Frontal cortex (tissue), 4 donors: ENCODE measurements around the gene CEACAM18. TPM values are rescaled to one million over a fixed set of nuclear protein-coding genes. Genes with fewer than 3 reads are reported as not detected.

Experiments
- DNase-seq, 2 donors: peaks; one replicate each; pipeline ENCODE4 v3.0.0; 2012; ENCODE audit warnings: low spot score in 2 of 2
- FAIRE-seq: peaks from 2 replicates; lab custom pipeline; 2012; peaks lifted over from hg19 to GRCh38; lab: Jason Lieb, UNC
- small RNA-seq: library from RNA; depleted of rRNA; stranded (forward); fragments of <200 nt; gene quantifications from one replicate; pipeline ENCODE3, GENCODE V24; 2014
- total RNA-seq: library from RNA; depleted of rRNA; stranded (reverse); fragments of >200 nt; gene quantifications from one replicate; pipeline ENCODE4 v1.2.3, GENCODE V29; 2014
- donor health status: control.
- donor health status: control.
- donor health status: control.

The CEACAM18 gene
- total RNA-seq, 1 donor from 2014 or later: not detected

DNA sequence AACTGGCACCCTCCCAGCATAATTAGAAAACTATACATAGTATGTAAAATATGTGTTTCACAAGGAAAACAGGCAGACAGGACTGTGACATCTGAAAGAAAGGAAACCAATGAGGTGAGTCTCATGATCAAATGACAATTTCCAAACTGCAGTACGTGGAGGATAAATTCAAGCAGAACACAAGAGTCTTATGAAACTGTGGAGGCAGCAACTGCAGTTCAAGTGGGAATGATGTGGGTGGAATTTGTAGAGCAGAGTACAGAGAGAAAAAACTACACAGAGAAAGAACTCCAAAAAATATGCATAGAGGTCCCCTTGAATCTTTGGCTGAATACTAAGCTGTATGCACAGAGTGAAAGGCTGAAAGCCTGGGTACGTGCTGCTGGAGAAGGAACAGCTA, 43.4 kb downstream of the CEACAM18 start:
- DNase-seq (no peak), FAIRE-seq (no peak)

- FAIRE-seq (no peak), DNase-seq (no peak)
Observed at GRCh38 chr19:51524666-51525264, 46.4 kb downstream of the CEACAM18 start.

DNA sequence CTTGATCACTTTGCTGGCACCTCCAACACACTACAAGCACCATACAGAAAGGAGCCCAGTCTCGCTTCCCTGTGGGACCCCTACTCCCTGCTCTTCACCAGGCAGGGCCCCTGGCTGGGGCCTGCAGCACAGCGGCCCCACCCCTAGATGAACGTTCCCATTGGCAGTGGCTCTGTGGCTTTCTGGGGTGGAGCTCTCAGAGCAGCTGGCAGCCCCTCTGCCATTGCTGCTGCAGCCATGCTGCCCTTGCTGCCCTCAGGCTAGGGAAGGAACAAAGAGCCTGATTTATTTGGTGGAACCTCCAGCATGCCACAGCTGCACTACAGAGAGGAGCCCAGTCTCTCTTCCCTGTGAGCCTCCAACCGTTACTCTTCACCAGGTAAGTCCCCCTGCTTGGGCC, 47.3 kb downstream of the CEACAM18 start:
- DNase-seq (no peak), FAIRE-seq (no peak)

DNA sequence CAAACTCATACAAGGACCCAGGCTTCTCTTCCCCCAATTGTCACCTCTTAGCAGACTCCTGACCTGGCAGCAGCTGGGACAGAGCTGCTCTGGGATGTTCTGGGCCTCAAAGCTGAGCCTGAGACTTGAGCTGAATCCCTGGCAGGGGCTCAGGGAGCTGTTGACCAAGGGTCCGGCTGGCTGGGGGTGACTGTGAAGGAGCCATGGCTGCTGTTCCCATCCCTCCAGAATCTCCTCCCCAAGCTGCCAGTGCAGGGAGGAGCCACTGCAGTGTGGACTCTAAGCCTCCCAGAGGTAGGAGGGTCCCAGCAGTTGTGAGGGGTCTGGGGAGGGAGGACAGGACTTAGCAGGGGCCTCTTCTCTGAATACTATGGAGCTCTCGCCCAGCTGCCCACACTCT, 51.0 kb downstream of the CEACAM18 start:
- no peak for FAIRE-seq
- DNase-seq: no peak

DNA sequence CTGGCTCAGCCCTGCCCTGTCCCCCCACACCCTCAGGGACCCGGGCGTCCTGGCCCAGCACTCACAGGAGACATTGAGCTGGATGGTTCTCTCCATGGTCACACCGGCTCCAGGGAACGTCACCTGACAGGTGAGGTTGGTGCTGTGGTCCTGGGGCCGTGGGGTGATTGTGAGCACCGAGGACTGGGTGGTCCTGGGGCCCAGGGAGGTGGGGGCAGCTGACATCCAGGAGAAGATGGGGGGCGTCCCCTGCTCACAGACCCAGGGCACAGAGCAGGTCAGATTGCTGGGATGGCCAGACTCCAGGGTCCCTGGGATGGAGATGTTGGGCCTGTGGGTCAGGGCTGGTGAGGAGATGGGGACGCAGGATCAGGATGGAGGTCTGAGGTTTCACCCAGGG, 52.3 kb downstream of the CEACAM18 start:
- FAIRE-seq: no peak
- no peak for DNase-seq

DNA sequence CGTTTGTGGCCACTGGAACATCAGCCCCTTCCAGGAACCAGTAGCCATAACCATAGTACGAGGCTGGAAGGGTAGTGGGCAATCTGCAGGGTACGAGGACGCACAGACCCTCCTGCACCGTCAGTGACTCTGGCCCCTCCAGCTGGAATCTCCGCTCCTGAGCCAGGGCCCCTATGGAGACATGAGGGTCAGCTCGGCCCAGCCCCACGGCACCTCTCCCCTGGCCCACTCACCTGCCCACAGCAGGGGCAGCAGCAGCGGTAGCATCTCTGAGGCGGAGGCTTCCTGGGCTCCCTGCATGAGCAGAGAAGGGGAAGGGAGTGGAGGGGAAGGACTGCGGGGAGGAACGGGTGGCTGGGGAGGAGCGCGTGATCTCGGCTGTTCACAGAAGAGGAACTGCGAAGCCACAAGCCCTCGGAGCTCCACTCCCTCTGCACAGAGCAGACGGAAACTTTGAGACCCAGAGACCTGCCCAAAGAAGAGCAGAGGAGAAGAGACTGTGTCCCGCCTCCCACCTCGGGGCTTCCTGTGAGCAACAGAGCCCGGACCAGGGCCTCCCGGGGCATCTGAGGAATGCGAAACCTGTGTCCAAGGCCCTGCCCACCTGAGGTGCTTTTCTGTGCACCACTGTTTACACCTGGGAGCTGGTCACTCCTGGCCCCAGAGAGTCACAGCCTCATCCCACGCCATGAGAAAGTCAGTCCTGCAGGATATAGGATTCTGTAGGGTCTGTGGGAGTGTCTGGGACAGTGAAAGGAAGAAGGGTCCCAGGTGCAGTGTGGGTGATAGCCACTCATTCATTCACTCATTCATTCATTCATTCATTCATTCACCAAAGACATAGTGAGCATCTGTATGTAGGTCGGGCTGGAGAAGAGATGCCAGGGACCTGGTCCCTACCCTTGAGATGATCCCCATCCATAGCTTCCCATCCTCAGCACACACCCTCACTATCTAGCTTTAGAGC, 53.3 kb downstream of the CEACAM18 start, which contains the start of gene SIGLEC6:
Gene SIGLEC6, minus strand, starts transcription at position 322 of the 967 bp plus-strand sequence. Its CDS starts 22 bp downstream, at position 300.
- no peak for FAIRE-seq

DNA sequence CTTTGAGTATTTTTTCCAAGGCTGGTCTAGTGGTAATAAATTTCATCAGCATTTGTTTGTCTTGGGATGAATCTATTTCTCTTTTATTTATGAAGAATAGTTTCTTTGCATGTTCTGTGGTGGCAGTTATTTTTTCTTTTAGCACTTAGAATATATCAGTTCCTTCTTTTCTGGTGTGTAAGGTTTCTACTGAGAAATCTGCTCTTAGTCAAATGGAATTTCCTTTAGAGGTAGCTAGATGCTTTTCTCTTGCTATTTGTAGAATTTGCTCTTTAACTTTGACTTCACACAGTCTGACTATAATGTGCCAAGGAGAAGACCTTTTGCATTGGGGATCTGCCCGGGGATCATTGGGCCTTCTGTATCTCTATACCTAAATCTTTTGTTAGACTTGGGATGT, 57.2 kb downstream of the CEACAM18 start:
- DNase-seq: no peak
- FAIRE-seq: no peak

More for the DNA sequence above, 53.3 kb downstream of the CEACAM18 start, which contains the start of gene SIGLEC6:
- DNase-seq: no peak

GRCh38 chr19:51539821-51540366, 61.6 kb downstream of the CEACAM18 start:
- no peak for FAIRE-seq
- no peak for DNase-seq

Small RNAs within 50 kb of the gene (small RNA-seq; reads per million reads assigned to genes)
- gene AC020914.3 (not detected), gene AC020914.5 (not detected)

Other genes starting within 250 kb of the CEACAM18 start
- gene SIGLECL1, start 227.5 kb upstream of the CEACAM18 start, total RNA-seq: not detected
- gene IGLON5, start 166.9 kb upstream of the CEACAM18 start, total RNA-seq: 4.1 TPM
- gene VSIG10L, start 136.4 kb upstream of the CEACAM18 start, total RNA-seq: 0.41 TPM
- 41.2 TPM for gene ETFB, start 112.2 kb upstream of the CEACAM18 start, total RNA-seq
- not detected for gene CLDND2, start 109.5 kb upstream of the CEACAM18 start, total RNA-seq
- gene NKG7, start 105.9 kb upstream of the CEACAM18 start, total RNA-seq: not detected
- not detected for gene LIM2, start 90.6 kb upstream of the CEACAM18 start, total RNA-seq
- not detected for gene C19orf84, start 87.9 kb upstream of the CEACAM18 start, total RNA-seq
- 1.2 TPM for gene SIGLEC10, start 60.9 kb upstream of the CEACAM18 start, total RNA-seq
- 0.82 TPM for gene SIGLEC8, start 20.1 kb upstream of the CEACAM18 start, total RNA-seq
- gene SIGLEC12, start 23.3 kb downstream of the CEACAM18 start, total RNA-seq: not detected
- gene SIGLEC6, start 53.1 kb downstream of the CEACAM18 start, total RNA-seq: not detected
- gene ZNF175, start 92.7 kb downstream of the CEACAM18 start, total RNA-seq: 7.3 TPM
- under 0.01 TPM for gene SIGLEC5, start 151.9 kb downstream of the CEACAM18 start, total RNA-seq
- gene SIGLEC14, start 168.3 kb downstream of the CEACAM18 start, total RNA-seq: 0.41 TPM
- gene SPACA6, start 214.8 kb downstream of the CEACAM18 start, total RNA-seq: 3.7 TPM
- gene HAS1, start 245.5 kb downstream of the CEACAM18 start, total RNA-seq: 3.3 TPM